Caco-2 (cell line): ENCODE results near the gene PACSIN1. TPM values are rescaled to one million over a fixed set of nuclear protein-coding genes. Genes with fewer than 3 reads are reported as not detected.

Experiments
- BruUV-seq: library from RNA; stranded (reverse); fragments of 400-500 nt; replicated peaks from 2 replicates; lab custom pipeline; 2021; lab: Mats Ljungman, UMichigan
- CTCF ChIA-PET: fragments of 300-600 bp; sonication (Branson Sonifier 250); formaldehyde crosslinking; loops from one replicate; lab custom pipeline; 2022; ENCODE audit warnings: antibody characterized with exemption; lab: Charles Lee
- POLR2A ChIA-PET: fragments of 300-600 bp; sonication (Branson Sonifier 250); formaldehyde crosslinking; loops from one replicate; lab custom pipeline; 2022; ENCODE audit warnings: antibody characterized with exemption; lab: Charles Lee
- DNase-seq, 2 experiments: peaks; one replicate each; pipeline versions ENCODE4 v3.0.0 to v3.0.0-alpha.2; 2020 to 2022
- H3K27me3 ChIP-seq: replicated peaks from 2 replicates; pipeline ENCODE4 v1.6.0; 2011; ENCODE audit warnings: low read length; ENCODE audit not compliant: control insufficient read depth, insufficient read depth
- H3K36me3 ChIP-seq: 2 replicates; pipeline ENCODE4 v1.5.1; 2011; ENCODE audit warnings: low read length; ENCODE audit not compliant: control insufficient read depth, insufficient read depth
- H3K4me1 ChIP-seq: fragments of 250-450 bp; sonication (Bioruptor Pico); 2 replicates; pipeline ENCODE4 v1.5.1; 2020; ENCODE audit warnings: mild to moderate bottlenecking
- H3K4me3 ChIP-seq: 2 replicates; pipeline ENCODE4 v1.5.1; 2011; ENCODE audit warnings: low read depth, mild to moderate bottlenecking, control low read depth, low read length
- H3K9me3 ChIP-seq: fragments of 250-450 bp; sonication (Bioruptor Pico); 2 replicates; pipeline ENCODE4 v1.5.1; 2020; ENCODE audit warnings: mild to moderate bottlenecking, moderate library complexity
- H3K27ac Mint-ChIP-seq: one replicate; pipeline ENCODE4 v1.8.0; 2022; ENCODE audit warnings: mixed read lengths; ENCODE audit not compliant: unreplicated experiment
- H3K27me3 Mint-ChIP-seq: one replicate; pipeline ENCODE4 v1.8.0; 2022; ENCODE audit warnings: mixed read lengths; ENCODE audit not compliant: insufficient read depth, unreplicated experiment
- H3K36me3 Mint-ChIP-seq: one replicate; pipeline ENCODE4 v1.8.0; 2022; ENCODE audit warnings: mild to moderate bottlenecking, mixed read lengths; ENCODE audit not compliant: insufficient read depth, unreplicated experiment
- H3K4me1 Mint-ChIP-seq: one replicate; pipeline ENCODE4 v1.8.0; 2022; ENCODE audit warnings: low read depth, mixed read lengths; ENCODE audit not compliant: unreplicated experiment
- H3K4me3 Mint-ChIP-seq: one replicate; pipeline ENCODE4 v1.8.0; 2022; ENCODE audit warnings: mild to moderate bottlenecking, moderate library complexity, mixed read lengths; ENCODE audit not compliant: unreplicated experiment
- H3K9me3 Mint-ChIP-seq: one replicate; pipeline ENCODE4 v1.8.0; 2022; ENCODE audit warnings: mixed read lengths; ENCODE audit not compliant: unreplicated experiment
- intact Hi-C: fragments of 100-400 bp; cut with micrococcal nuclease; formaldehyde crosslinking; loops from one replicate; pipeline ENCODE4 v1.10.0; 2022; ENCODE audit not compliant: unreplicated experiment
- total RNA-seq: library from RNA; stranded (reverse); gene quantifications from 2 replicates; pipeline ENCODE4 v1.2.3, GENCODE V29; 2022
- TF ChIP-seq, protein P1 (sequence below), 2 experiments: fragments of 200-600 bp in 1 of 2; IDR thresholded peaks; 1 replicate in 1 of 2; 2 replicates in 1 of 2; pipeline versions ENCODE4 v1.5.1 to v1.8.0; 2011 to 2022; ENCODE audit warnings: antibody characterized with exemption in 1 of 2, control low read depth in 1 of 2, inconsistent platforms in 1 of 2, low read depth in 1 of 2, low read length in 1 of 2, mild to moderate bottlenecking in 1 of 2, moderate library complexity in 1 of 2; ENCODE audit not compliant: insufficient read depth in 1 of 2, severe bottlenecking in 1 of 2, unreplicated experiment in 1 of 2

PACSIN1 gene
- total RNA-seq, 1 experiment from 2014 or later = 3.7 TPM

DNA sequence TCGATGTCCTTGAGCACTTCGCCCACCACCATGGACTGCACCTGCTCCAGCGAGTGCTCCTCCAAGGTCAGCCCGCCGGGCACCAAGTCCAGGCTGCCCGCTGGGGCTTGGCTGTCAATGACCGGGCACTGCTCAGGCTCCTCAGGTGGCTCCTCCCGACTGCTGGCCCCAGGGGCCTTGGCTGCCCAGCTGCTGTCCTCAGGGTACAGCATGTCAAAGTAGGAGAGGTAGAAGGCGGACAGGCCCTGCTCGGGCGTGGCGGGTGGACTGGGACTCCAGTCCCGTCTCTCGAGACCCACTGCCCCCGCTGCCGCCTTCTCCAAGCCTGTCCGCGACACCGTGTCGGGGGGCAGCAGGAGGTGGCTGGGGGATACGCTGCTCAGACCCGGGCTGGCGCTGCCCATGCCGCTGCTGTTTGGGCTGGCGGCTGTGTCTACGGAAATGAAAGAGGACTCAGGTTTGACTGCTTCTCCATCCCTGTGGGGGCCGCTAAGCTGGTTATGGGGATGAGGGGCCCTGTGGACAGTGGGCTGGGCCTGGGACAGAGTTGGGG, 78.3 kb downstream of the PACSIN1 start:
- Histone ChIP-seq H3K4me3 (no peak overlapping the region), H3K27me3 (no peaks in the 10 kb centered on the region), H3K36me3 (no peaks in the 10 kb centered on the region), H3K9me3 (no peaks in the 10 kb centered on the region), H3K4me1 (no peaks in the 10 kb centered on the region)
- POLR2A ChIA-PET = no interaction called here
- Mint-ChIP-seq H3K4me3 (no peak overlapping the region), H3K27ac (no peak overlapping the region), H3K27me3 (no peaks in the 10 kb centered on the region), H3K9me3 (no peaks in the 10 kb centered on the region), H3K36me3 (no peaks in the 10 kb centered on the region), H3K4me1 (no peaks in the 10 kb centered on the region)
- intact Hi-C loops = no loop called here
- DNase-seq = no peak
- no TSS peak for BruUV-seq
- TF ChIP-seq, protein P1, sequence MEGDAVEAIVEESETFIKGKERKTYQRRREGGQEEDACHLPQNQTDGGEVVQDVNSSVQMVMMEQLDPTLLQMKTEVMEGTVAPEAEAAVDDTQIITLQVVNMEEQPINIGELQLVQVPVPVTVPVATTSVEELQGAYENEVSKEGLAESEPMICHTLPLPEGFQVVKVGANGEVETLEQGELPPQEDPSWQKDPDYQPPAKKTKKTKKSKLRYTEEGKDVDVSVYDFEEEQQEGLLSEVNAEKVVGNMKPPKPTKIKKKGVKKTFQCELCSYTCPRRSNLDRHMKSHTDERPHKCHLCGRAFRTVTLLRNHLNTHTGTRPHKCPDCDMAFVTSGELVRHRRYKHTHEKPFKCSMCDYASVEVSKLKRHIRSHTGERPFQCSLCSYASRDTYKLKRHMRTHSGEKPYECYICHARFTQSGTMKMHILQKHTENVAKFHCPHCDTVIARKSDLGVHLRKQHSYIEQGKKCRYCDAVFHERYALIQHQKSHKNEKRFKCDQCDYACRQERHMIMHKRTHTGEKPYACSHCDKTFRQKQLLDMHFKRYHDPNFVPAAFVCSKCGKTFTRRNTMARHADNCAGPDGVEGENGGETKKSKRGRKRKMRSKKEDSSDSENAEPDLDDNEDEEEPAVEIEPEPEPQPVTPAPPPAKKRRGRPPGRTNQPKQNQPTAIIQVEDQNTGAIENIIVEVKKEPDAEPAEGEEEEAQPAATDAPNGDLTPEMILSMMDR (IDR thresholded peaks at IDR 0.05; ENCODE audit: insufficient read depth in 1 of 2, low read depth in 1 of 2, low read length in 1 of 2, severe bottlenecking in 1 of 2, unreplicated experiment in 1 of 2) = no peak
- CTCF ChIA-PET = no interaction called here

DNA sequence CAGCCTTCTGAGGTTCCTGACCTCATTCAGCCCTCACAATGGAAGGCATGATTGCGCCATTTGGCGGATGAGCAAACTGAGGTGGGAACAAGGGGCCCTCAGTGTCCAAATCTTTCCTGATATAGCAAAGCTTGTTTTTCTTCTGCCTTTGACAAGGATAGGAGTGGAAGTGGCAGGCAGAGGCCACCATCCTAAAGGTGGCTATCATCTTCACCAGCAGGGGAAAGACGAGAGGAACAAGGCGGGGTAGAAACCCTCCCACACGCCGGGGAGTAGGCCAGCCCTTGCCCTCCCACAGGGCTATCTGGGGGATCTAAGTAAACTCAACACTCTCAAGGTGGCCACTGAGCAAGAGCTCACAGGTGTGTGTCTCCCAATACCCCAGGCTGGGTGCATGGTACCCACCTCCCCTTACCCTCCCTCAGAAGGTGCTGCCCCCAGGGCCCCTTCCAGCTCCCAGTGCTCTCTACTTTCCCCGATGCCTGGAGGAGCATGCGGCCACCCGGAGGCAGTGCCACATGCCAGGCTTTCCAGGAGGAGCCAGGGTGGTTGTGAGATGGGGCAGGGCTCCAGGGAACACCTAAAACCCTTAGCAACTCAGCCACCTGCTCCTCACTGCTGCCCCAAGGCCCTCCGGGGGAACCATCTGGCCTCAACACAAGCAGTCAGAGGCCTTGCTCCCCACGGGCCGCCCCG, 79.0 kb downstream of the PACSIN1 start:
- Mint-ChIP-seq H3K4me3 (no peak overlapping the region), H3K27ac (no peak overlapping the region), H3K9me3 (no peaks in the 10 kb centered on the region), H3K4me1 (no peaks in the 10 kb centered on the region), H3K36me3 (no peaks in the 10 kb centered on the region), H3K27me3 (no peaks in the 10 kb centered on the region)
- DNase-seq = no peak
- intact Hi-C loops = no loop called here
- Histone ChIP-seq H3K9me3 (no peaks in the 10 kb centered on the region), H3K27me3 (no peaks in the 10 kb centered on the region), H3K4me1 (no peaks in the 10 kb centered on the region), H3K36me3 (no peaks in the 10 kb centered on the region), H3K4me3 (no peak overlapping the region)
- ChIA-PET POLR2A (no interaction called here), CTCF (no interaction called here)
- TF ChIP-seq, protein P1 (IDR thresholded peaks at IDR 0.05; ENCODE audit: insufficient read depth in 1 of 2, low read depth in 1 of 2, low read length in 1 of 2, severe bottlenecking in 1 of 2, unreplicated experiment in 1 of 2) = no peak
- BruUV-seq = no TSS peak

DNA sequence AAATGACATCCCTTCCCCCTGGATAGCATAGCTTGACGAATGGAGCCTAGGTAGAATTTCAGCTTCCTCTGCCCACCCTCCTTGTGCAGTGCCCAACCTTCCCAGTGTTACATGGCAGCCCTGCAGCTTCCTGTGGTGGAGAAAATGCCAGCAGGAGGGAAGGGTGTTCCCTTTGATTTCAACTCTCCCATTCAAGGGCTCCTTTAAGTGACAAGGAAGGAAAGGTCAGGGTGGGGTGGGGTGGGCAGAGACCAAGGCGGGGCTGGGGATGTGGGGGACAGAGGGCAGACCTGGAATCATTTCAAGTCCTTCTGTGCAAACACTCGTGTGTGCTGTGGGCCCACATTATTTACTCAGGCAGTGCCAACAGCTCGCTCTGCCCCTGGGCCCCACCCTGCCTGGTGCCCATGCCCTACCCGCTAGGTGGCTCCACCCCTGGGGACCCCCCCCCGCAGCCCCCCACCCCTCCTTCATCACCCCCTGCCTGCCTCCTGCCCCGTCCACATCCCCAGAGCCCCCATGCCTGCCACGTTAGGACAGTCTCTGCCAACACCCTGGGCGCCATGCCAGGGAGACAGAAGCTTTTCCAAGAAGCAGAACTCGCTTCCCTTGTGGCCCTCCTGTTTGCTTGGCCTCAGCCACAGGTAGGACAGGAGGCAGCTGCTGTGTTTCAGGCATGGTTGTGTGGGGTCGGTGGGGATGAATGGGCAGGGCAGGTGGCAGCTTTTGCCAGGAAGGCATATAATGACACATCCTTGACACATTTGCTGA, 80.9 kb downstream of the PACSIN1 start:
- H3K27me3 Mint-ChIP-seq = no peaks in the 10 kb centered on the region
- H3K27ac Mint-ChIP-seq = no peak overlapping the region
- Histone ChIP-seq H3K27me3 (no peaks in the 10 kb centered on the region), H3K4me1 (no peaks in the 10 kb centered on the region), H3K36me3 (no peaks in the 10 kb centered on the region), H3K9me3 (no peaks in the 10 kb centered on the region), H3K4me3 (no peak overlapping the region)
- H3K4me1 Mint-ChIP-seq = no peaks in the 10 kb centered on the region
- no peak for DNase-seq
- intact Hi-C loops = no loop called here
- TF ChIP-seq, protein P1 (IDR thresholded peaks at IDR 0.05; ENCODE audit: insufficient read depth in 1 of 2, low read depth in 1 of 2, low read length in 1 of 2, severe bottlenecking in 1 of 2, unreplicated experiment in 1 of 2) = no peak
- no peaks in the 10 kb centered on the region for H3K36me3 Mint-ChIP-seq
- BruUV-seq = no TSS peak
- no peaks in the 10 kb centered on the region for H3K9me3 Mint-ChIP-seq
- ChIA-PET CTCF (interaction anchor here (1.3 kb wide), 1 partner anchor 21 kb away, joined by 3 read pairs; no protein-coding TSS in a partner anchor), POLR2A (interaction anchor here (0.6 kb wide), 1 partner anchor 342 kb away, joined by 5 read pairs; the partner anchor contains the start of gene ANKS1A)
- no peak overlapping the region for H3K4me3 Mint-ChIP-seq
